ENCODE results near the gene UNC119.

UNC119 gene

GRCh38 chr17:28520687-28521086 is 31.7 kb downstream of the UNC119 start:
- Histone ChIP-seq H2AFZ (ENCODE audit: low read depth, low read length) (no peak overlapping the region), H3K4me2 (ENCODE audit: low read length) (no peak overlapping the region), H3K9me3 (ENCODE audit: insufficient read depth, low read length) (peaks cover 5% of the 10 kb centered on the region), H3K4me3 (ENCODE audit: low read length) (no peak overlapping the region), H3K9ac (ENCODE audit: low read length) (no peak overlapping the region), H3K79me2 (ENCODE audit: low read length) (no peaks in the 10 kb centered on the region), H3K27me3 (ENCODE audit: low read depth, low read length) (no peaks in the 10 kb centered on the region), H3K27ac (ENCODE audit: low read length) (no peak overlapping the region), H3K36me3 (replicated peaks; ENCODE audit: low read depth, low read length) (no peaks in the 10 kb centered on the region), H4K20me1 (ENCODE audit: insufficient read depth, low read length) (no peaks in the 10 kb centered on the region), H3K4me1 (ENCODE audit: low read length) (peaks cover 19% of the 10 kb centered on the region)
- TF ChIP-seq, protein P1, sequence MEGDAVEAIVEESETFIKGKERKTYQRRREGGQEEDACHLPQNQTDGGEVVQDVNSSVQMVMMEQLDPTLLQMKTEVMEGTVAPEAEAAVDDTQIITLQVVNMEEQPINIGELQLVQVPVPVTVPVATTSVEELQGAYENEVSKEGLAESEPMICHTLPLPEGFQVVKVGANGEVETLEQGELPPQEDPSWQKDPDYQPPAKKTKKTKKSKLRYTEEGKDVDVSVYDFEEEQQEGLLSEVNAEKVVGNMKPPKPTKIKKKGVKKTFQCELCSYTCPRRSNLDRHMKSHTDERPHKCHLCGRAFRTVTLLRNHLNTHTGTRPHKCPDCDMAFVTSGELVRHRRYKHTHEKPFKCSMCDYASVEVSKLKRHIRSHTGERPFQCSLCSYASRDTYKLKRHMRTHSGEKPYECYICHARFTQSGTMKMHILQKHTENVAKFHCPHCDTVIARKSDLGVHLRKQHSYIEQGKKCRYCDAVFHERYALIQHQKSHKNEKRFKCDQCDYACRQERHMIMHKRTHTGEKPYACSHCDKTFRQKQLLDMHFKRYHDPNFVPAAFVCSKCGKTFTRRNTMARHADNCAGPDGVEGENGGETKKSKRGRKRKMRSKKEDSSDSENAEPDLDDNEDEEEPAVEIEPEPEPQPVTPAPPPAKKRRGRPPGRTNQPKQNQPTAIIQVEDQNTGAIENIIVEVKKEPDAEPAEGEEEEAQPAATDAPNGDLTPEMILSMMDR (IDR thresholded peaks at IDR 0.05; ENCODE audit: low read depth, low read length): no peak
- no peak for TF ChIP-seq EZH2phosphoT487 (IDR thresholded peaks at IDR 0.05; ENCODE audit: low read depth)

DNA sequence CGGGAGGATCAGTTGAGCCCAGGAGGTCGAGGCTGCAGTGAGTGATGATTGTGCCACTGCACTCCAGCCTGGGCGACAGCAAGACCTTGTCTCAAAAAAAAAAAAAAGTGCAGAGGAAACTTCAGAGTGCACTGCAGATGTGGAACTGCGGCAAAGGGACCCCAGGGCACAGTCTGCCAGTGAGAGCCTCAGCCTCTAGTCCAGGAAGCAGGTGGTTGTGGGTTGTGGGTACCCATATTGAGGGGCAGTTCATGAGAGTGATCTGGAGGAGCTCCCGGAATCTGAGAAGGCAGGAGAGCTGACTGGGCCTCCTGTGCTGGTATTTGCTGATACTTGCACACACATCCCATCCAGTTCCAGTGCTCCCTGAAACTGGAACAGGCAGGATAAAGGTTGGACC is 33.2 kb downstream of the UNC119 start:
- Histone ChIP-seq H3K27me3 (ENCODE audit: low read depth, low read length) (peaks cover 11% of the 10 kb centered on the region), H3K4me3 (ENCODE audit: low read length) (no peak overlapping the region), H3K4me1 (ENCODE audit: low read length) (peaks cover 30% of the 10 kb centered on the region), H3K4me2 (ENCODE audit: low read length) (peak overlapping the region; percentile 93; the same call in 1 of the 2 replicates), H3K79me2 (ENCODE audit: low read length) (no peaks in the 10 kb centered on the region), H3K36me3 (replicated peaks; ENCODE audit: low read depth, low read length) (no peaks in the 10 kb centered on the region), H2AFZ (ENCODE audit: low read depth, low read length) (no peak overlapping the region), H3K27ac (ENCODE audit: low read length) (no peak overlapping the region), H3K9me3 (ENCODE audit: insufficient read depth, low read length) (peaks cover 5% of the 10 kb centered on the region), H3K9ac (ENCODE audit: low read length) (no peak overlapping the region), H4K20me1 (ENCODE audit: insufficient read depth, low read length) (no peaks in the 10 kb centered on the region)
- TF ChIP-seq, protein P1 (IDR thresholded peaks at IDR 0.05; ENCODE audit: low read depth, low read length): no peak
- TF ChIP-seq EZH2phosphoT487 (IDR thresholded peaks at IDR 0.05; ENCODE audit: low read depth): no peak

- H3K27ac ChIP-seq (ENCODE audit: low read length): peak overlapping the region; percentile 69
- peaks cover 5% of the 10 kb centered on the region for H3K9me3 ChIP-seq (ENCODE audit: insufficient read depth, low read length)
- peaks cover 31% of the 10 kb centered on the region for H3K4me1 ChIP-seq (ENCODE audit: low read length)
- peak overlapping the region; percentile 60 for H3K4me3 ChIP-seq (ENCODE audit: low read length)
- peak overlapping the region; percentile 93 for H3K4me2 ChIP-seq (ENCODE audit: low read length)
- peak overlapping the region; percentile 70 for H2AFZ ChIP-seq (ENCODE audit: low read depth, low read length)
- H4K20me1 ChIP-seq (ENCODE audit: insufficient read depth, low read length): no peaks in the 10 kb centered on the region
- H3K79me2 ChIP-seq (ENCODE audit: low read length): no peaks in the 10 kb centered on the region
- H3K9ac ChIP-seq (ENCODE audit: low read length): peak overlapping the region; percentile 57; the same call in 1 of the 2 replicates
- no peak for TF ChIP-seq EZH2phosphoT487 (IDR thresholded peaks at IDR 0.05; ENCODE audit: low read depth)
- TF ChIP-seq, protein P1 (IDR thresholded peaks at IDR 0.05; ENCODE audit: low read depth, low read length): no peak
- H3K27me3 ChIP-seq (ENCODE audit: low read depth, low read length): peaks cover 17% of the 10 kb centered on the region
- no peaks in the 10 kb centered on the region for H3K36me3 ChIP-seq (replicated peaks; ENCODE audit: low read depth, low read length)
Measured at GRCh38 chr17:28518578-28518977, 33.8 kb downstream of the UNC119 start.

DNA sequence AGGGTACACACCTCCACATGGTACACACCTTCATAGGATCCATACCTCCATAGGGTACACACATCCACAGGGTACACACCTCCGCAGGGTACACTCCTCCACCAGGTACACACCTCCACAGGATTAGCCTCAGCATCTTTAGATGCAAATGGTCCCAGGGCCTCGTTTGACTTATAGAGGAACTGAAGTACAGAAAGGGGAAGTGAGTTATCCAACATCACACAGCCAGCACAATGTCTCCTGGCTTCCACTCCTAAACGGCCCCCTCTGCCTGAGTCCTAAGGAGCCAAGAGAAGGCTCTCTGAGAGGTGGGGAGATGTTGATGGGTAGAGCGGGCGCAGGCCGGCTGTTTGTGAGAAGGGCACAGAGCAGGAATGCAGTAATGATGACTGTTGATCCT is 34.3 kb downstream of the UNC119 start:
- H4K20me1 ChIP-seq (ENCODE audit: insufficient read depth, low read length): no peaks in the 10 kb centered on the region
- H3K4me3 ChIP-seq (ENCODE audit: low read length): peak overlapping the region; percentile 60
- no peaks in the 10 kb centered on the region for H3K36me3 ChIP-seq (replicated peaks; ENCODE audit: low read depth, low read length)
- H3K4me1 ChIP-seq (ENCODE audit: low read length): peaks cover 31% of the 10 kb centered on the region
- H3K27me3 ChIP-seq (ENCODE audit: low read depth, low read length): peaks cover 17% of the 10 kb centered on the region
- H3K4me2 ChIP-seq (ENCODE audit: low read length): peak overlapping the region; percentile 93
- H3K9ac ChIP-seq (ENCODE audit: low read length): peak overlapping the region; percentile 57; the same call in 1 of the 2 replicates
- no peaks in the 10 kb centered on the region for H3K79me2 ChIP-seq (ENCODE audit: low read length)
- H2AFZ ChIP-seq (ENCODE audit: low read depth, low read length): peak overlapping the region; percentile 70
- peak overlapping the region; percentile 69 for H3K27ac ChIP-seq (ENCODE audit: low read length)
- peaks cover 5% of the 10 kb centered on the region for H3K9me3 ChIP-seq (ENCODE audit: insufficient read depth, low read length)
- TF ChIP-seq, protein P1 (IDR thresholded peaks at IDR 0.05; ENCODE audit: low read depth, low read length): no peak
- TF ChIP-seq EZH2phosphoT487 (IDR thresholded peaks at IDR 0.05; ENCODE audit: low read depth): no peak

All from OCI-LY3 (cell line).